D721Med (cell line): ENCODE measurements around the gene SPATA32.
A peak's percentile ranks its signal among the peaks of the same experiment; 100 is the strongest.
"Not testable (repeated sequence)": the region's sequence is repeated elsewhere in the genome, so short reads cannot be mapped to it uniquely, and the experiment has no call there.

Source experiments
- DNase-seq: peaks from one replicate; pipeline ENCODE4 v3.0.0; 2011; ENCODE audit warnings: low spot score; ENCODE audit not compliant: insufficient read length
- FAIRE-seq: peaks from 2 replicates; lab custom pipeline; 2011; peaks lifted over from hg19 to GRCh38; lab: Jason Lieb, UNC
- CTCF ChIP-seq: IDR thresholded peaks from 2 replicates; pipeline ENCODE4 v1.5.1; 2012; ENCODE audit warnings: mild to moderate bottlenecking, control low read depth; ENCODE audit not compliant: insufficient read depth; ENCODE audit errors: missing control alignments

The SPATA32 gene

GRCh38 chr17:45307290-45308015 is 45.6 kb upstream of the SPATA32 start:
- FAIRE-seq (no peak), DNase-seq (no peak)
- no peak for TF ChIP-seq CTCF

GRCh38 chr17:45306623-45307022 is 44.7 kb upstream of the SPATA32 start:
- DNase-seq = no peak
- FAIRE-seq = no peak

GRCh38 chr17:45306094-45306493 is 44.2 kb upstream of the SPATA32 start:
- FAIRE-seq = no peak
- DNase-seq = no peak
- no peak for TF ChIP-seq CTCF

More at GRCh38 chr17:45306623-45307022, 44.7 kb upstream of the SPATA32 start:
- TF ChIP-seq CTCF = peak; percentile 16

- FAIRE-seq (no peak), DNase-seq (no peak)
- TF ChIP-seq CTCF = no peak
These were observed 43.7 kb upstream of the SPATA32 start for GRCh38 chr17:45305530-45306087.

GRCh38 chr17:45302649-45303173 is 40.8 kb upstream of the SPATA32 start:
- no peak for DNase-seq
- no peak for TF ChIP-seq CTCF
- no peak for FAIRE-seq

GRCh38 chr17:45302220-45302619 is 40.3 kb upstream of the SPATA32 start:
- not testable (repeated sequence) for DNase-seq, FAIRE-seq

- no peak for TF ChIP-seq CTCF
- DNase-seq (no peak), FAIRE-seq (no peak)
These were observed 39.8 kb upstream of the SPATA32 start for GRCh38 chr17:45301674-45302073.
